ENCODE data around the gene GRM3.

The GRM3 gene

DNA sequence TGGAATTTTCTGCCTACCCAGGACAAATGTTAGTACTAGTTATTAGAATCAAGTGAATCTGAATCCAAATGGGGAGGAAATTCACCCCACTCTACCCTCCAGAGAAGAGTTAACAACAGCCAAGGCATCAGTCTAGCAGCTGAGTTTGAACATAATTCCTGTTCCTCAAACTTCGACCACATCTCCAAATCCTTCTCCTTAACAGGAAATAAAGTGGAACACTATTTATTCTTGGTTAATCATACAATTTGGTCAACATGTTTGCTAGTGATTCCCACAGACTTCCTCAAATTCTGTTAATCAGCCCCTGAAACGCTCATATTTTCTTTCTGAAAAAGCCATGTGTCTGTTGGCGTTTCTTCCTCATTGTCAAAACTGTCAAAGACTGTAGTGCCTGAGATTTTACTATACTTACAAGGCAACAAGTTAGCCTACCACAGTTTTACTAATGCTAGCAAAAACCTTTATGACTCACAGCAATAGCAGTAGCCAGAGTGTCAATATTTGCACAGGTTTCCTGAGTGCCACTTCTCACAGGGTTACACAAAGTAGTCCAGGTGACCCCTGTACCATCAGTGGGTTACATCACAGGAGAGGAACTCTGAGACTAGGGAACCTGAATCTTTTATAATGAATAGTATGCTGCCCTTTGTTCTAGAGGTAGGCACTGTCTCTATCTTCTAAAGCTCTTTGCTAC lies 202.9 kb downstream of the GRM3 start:
- H4K20me1 ChIP-seq (ENCODE audit: insufficient read depth), result no peaks in the 10 kb centered on the region
- H3K27ac ChIP-seq, result no peak overlapping the region
- H3K4me1 ChIP-seq (ENCODE audit: low read depth, poor library complexity, severe bottlenecking), result no peaks in the 10 kb centered on the region
- no peaks in the 10 kb centered on the region for H3K36me3 ChIP-seq (ENCODE audit: insufficient read depth)
- H3K27me3 ChIP-seq (ENCODE audit: insufficient read depth, low read depth), result no peaks in the 10 kb centered on the region
- no peak overlapping the region for H3K4me2 ChIP-seq
- no peak overlapping the region for H3K4me3 ChIP-seq (IDR thresholded peaks at IDR 0.05; ENCODE audit: insufficient read depth, low read depth, low read length)
- no peak for TF ChIP-seq CTCF (conservative IDR thresholded peaks at IDR 0.05; ENCODE audit: low read depth, low read length)
- no peak overlapping the region for H3K9ac ChIP-seq
- no peak overlapping the region for H2AFZ ChIP-seq (ENCODE audit: low read depth)
- no peaks in the 10 kb centered on the region for H3K79me2 ChIP-seq (ENCODE audit: insufficient read depth, low read depth)

DNA sequence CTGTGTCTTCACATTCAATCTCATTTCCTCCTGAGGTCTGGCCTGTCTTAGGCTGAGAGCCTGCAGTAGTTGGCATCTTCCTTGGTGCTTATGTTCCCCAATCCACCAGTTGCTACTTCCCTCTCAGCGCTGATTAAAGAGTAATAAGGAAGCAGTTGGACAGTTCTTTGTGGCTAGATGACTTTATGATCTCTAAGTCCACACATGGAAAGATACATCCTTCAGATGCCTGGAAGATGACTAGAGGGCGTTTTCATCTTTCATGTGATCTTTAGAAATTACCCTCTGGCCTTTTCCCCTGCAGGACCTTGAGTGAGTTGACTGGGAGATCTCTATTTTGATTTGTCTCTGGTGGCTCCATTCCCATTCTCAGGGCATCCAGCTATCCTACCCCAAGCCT lies 204.5 kb downstream of the GRM3 start:
- Histone ChIP-seq H3K4me3 (IDR thresholded peaks at IDR 0.05; ENCODE audit: insufficient read depth, low read depth, low read length) (no peak overlapping the region), H3K9ac (no peak overlapping the region), H3K79me2 (ENCODE audit: insufficient read depth, low read depth) (no peaks in the 10 kb centered on the region), H3K27ac (no peak overlapping the region), H3K36me3 (ENCODE audit: insufficient read depth) (no peaks in the 10 kb centered on the region), H3K4me1 (ENCODE audit: low read depth, poor library complexity, severe bottlenecking) (no peaks in the 10 kb centered on the region), H3K27me3 (ENCODE audit: insufficient read depth, low read depth) (no peaks in the 10 kb centered on the region), H4K20me1 (ENCODE audit: insufficient read depth) (no peaks in the 10 kb centered on the region), H3K4me2 (no peak overlapping the region), H2AFZ (ENCODE audit: low read depth) (no peak overlapping the region)
- no peak for TF ChIP-seq CTCF (conservative IDR thresholded peaks at IDR 0.05; ENCODE audit: low read depth, low read length)

GRCh38 chr7:86851566-86851965 lies 207.9 kb downstream of the GRM3 start:
- H2AFZ ChIP-seq (ENCODE audit: low read depth), result no peak overlapping the region
- no peaks in the 10 kb centered on the region for H4K20me1 ChIP-seq (ENCODE audit: insufficient read depth)
- H3K9ac ChIP-seq, result no peak overlapping the region
- H3K27me3 ChIP-seq (ENCODE audit: insufficient read depth, low read depth), result no peaks in the 10 kb centered on the region
- no peak overlapping the region for H3K4me2 ChIP-seq
- no peak overlapping the region for H3K27ac ChIP-seq
- H3K79me2 ChIP-seq (ENCODE audit: insufficient read depth, low read depth), result no peaks in the 10 kb centered on the region
- H3K4me3 ChIP-seq (IDR thresholded peaks at IDR 0.05; ENCODE audit: insufficient read depth, low read depth, low read length), result no peak overlapping the region
- no peaks in the 10 kb centered on the region for H3K4me1 ChIP-seq (ENCODE audit: low read depth, poor library complexity, severe bottlenecking)
- no peaks in the 10 kb centered on the region for H3K36me3 ChIP-seq (ENCODE audit: insufficient read depth)
- TF ChIP-seq CTCF (conservative IDR thresholded peaks at IDR 0.05; ENCODE audit: low read depth, low read length), result no peak

- no peak for TF ChIP-seq CTCF (conservative IDR thresholded peaks at IDR 0.05; ENCODE audit: low read depth, low read length)
- no peaks in the 10 kb centered on the region for H3K4me1 ChIP-seq (ENCODE audit: low read depth, poor library complexity, severe bottlenecking)
- H3K27me3 ChIP-seq (ENCODE audit: insufficient read depth, low read depth), result no peaks in the 10 kb centered on the region
- H3K36me3 ChIP-seq (ENCODE audit: insufficient read depth), result no peaks in the 10 kb centered on the region
- no peak overlapping the region for H3K4me2 ChIP-seq
- H2AFZ ChIP-seq (ENCODE audit: low read depth), result no peak overlapping the region
- no peak overlapping the region for H3K9ac ChIP-seq
- no peak overlapping the region for H3K27ac ChIP-seq
- no peaks in the 10 kb centered on the region for H4K20me1 ChIP-seq (ENCODE audit: insufficient read depth)
- no peak overlapping the region for H3K4me3 ChIP-seq (IDR thresholded peaks at IDR 0.05; ENCODE audit: insufficient read depth, low read depth, low read length)
- H3K79me2 ChIP-seq (ENCODE audit: insufficient read depth, low read depth), result no peaks in the 10 kb centered on the region
Measured at GRCh38 chr7:86863452-86863851, 219.7 kb downstream of the GRM3 start.
